WERI-Rb-1 (cell line): Measurements from ENCODE around the gene MUC4.
A peak's percentile ranks its signal among the peaks of the same experiment; 100 is the strongest.
"Not testable (repeated sequence)": the region's sequence is repeated elsewhere in the genome, so short reads cannot be mapped to it uniquely, and the experiment has no call there.

Source experiments
- DNase-seq: peaks from one replicate; pipeline ENCODE4 v3.0.0-alpha.2; 2020
- H3K27ac ChIP-seq: fragments of 250-450 bp; sonication (Bioruptor Pico); 2 replicates; pipeline ENCODE4 v1.5.1; 2020; ENCODE audit warnings: mild to moderate bottlenecking, moderate library complexity
- H3K27me3 ChIP-seq: fragments of 250-450 bp; sonication (Bioruptor Pico); 2 replicates; pipeline ENCODE4 v1.5.1; 2021; ENCODE audit warnings: mild to moderate bottlenecking, low read depth, moderate library complexity; ENCODE audit not compliant: insufficient read depth, severe bottlenecking
- H3K36me3 ChIP-seq: fragments of 250-450 bp; sonication (Bioruptor Pico); 2 replicates; pipeline ENCODE4 v1.5.1; 2020; ENCODE audit warnings: mild to moderate bottlenecking, moderate library complexity
- H3K4me3 ChIP-seq: 2 replicates; pipeline ENCODE4 v1.5.1; 2011; ENCODE audit warnings: low read depth, mild to moderate bottlenecking, control low read depth, low read length
- H3K9me3 ChIP-seq: fragments of 250-450 bp; sonication (Bioruptor Pico); 2 replicates; pipeline ENCODE4 v1.5.1; 2021; ENCODE audit warnings: mild to moderate bottlenecking, moderate library complexity; ENCODE audit not compliant: severe bottlenecking
- TF ChIP-seq, protein P1 (sequence below): IDR thresholded peaks from 2 replicates; pipeline ENCODE4 v1.5.1; 2011; ENCODE audit warnings: low read depth, mild to moderate bottlenecking, control low read depth, inconsistent platforms, low read length

The MUC4 gene

GRCh38 chr3:195736866-195737490 lies 74.8 kb downstream of the MUC4 start:
- no peak for DNase-seq
- TF ChIP-seq, protein P1, sequence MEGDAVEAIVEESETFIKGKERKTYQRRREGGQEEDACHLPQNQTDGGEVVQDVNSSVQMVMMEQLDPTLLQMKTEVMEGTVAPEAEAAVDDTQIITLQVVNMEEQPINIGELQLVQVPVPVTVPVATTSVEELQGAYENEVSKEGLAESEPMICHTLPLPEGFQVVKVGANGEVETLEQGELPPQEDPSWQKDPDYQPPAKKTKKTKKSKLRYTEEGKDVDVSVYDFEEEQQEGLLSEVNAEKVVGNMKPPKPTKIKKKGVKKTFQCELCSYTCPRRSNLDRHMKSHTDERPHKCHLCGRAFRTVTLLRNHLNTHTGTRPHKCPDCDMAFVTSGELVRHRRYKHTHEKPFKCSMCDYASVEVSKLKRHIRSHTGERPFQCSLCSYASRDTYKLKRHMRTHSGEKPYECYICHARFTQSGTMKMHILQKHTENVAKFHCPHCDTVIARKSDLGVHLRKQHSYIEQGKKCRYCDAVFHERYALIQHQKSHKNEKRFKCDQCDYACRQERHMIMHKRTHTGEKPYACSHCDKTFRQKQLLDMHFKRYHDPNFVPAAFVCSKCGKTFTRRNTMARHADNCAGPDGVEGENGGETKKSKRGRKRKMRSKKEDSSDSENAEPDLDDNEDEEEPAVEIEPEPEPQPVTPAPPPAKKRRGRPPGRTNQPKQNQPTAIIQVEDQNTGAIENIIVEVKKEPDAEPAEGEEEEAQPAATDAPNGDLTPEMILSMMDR, result no peak
- Histone ChIP-seq H3K27me3 (no peaks in the 10 kb centered on the region), H3K9me3 (no peaks in the 10 kb centered on the region), H3K27ac (no peak overlapping the region), H3K36me3 (no peaks in the 10 kb centered on the region), H3K4me3 (no peak overlapping the region)

GRCh38 chr3:195735036-195735695 lies 76.6 kb downstream of the MUC4 start:
- H3K9me3 ChIP-seq, result no peaks in the 10 kb centered on the region
- no peak overlapping the region for H3K27ac ChIP-seq
- H3K36me3 ChIP-seq, result no peaks in the 10 kb centered on the region
- no peak for DNase-seq
- H3K27me3 ChIP-seq, result no peaks in the 10 kb centered on the region
- TF ChIP-seq, protein P1, result no peak
- no peak overlapping the region for H3K4me3 ChIP-seq

GRCh38 chr3:195732940-195733339 lies 78.8 kb downstream of the MUC4 start:
- H3K4me3 ChIP-seq, result no peak overlapping the region
- H3K9me3 ChIP-seq, result no peaks in the 10 kb centered on the region
- no peaks in the 10 kb centered on the region for H3K36me3 ChIP-seq
- H3K27me3 ChIP-seq, result no peaks in the 10 kb centered on the region
- H3K27ac ChIP-seq, result peak overlapping the region; percentile 57
- DNase-seq, result peak; percentile 83
- TF ChIP-seq, protein P1, result no peak

GRCh38 chr3:195731356-195731905 lies 80.3 kb downstream of the MUC4 start:
- no peaks in the 10 kb centered on the region for H3K36me3 ChIP-seq
- no peak for DNase-seq
- no peaks in the 10 kb centered on the region for H3K27me3 ChIP-seq
- no peak overlapping the region for H3K27ac ChIP-seq
- H3K4me3 ChIP-seq, result no peak overlapping the region
- no peaks in the 10 kb centered on the region for H3K9me3 ChIP-seq
- TF ChIP-seq, protein P1, result no peak

DNA sequence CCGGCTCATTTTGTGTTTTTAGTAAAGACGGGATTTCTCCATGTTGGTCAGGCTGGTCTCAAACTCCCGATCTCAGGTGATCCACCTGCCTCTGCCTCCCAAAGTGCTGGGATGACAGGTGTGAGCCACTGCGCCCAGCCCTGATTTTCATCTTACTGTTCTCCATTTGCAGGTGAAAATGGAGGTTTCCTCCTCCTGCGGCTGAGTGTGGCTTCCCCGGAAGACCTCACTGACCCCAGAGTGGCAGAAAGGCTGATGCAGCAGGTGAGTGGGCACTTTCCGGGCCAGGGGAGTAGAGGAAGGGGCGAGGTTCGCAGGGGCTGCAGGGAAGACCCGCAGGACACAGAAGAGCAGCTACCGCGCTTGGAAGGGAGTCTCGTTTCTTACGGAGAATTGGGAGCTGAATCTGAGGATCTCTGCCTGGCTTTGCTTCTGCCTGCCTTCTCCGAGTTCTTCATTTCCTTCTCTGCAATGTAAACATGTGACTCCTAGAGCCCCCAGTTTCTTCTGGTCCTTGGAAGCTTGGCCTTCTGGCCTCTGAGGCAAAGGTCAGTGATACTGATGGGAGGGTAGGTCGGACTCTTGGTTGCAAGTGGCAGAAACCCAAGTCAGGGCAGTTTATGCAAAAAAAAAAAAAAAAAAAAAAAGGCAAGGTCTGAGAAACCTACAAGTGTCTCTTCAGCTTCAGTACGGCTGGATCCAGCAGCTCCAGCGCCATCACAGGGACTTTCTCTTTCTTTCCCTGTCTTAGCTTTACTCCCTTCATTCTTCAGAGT lies 82.1 kb downstream of the MUC4 start:
- Histone ChIP-seq H3K27me3 (no peaks in the 10 kb centered on the region), H3K27ac (no peak overlapping the region), H3K36me3 (no peaks in the 10 kb centered on the region), H3K9me3 (no peaks in the 10 kb centered on the region), H3K4me3 (no peak overlapping the region)
- TF ChIP-seq, protein P1, result no peak
- DNase-seq, result no peak

DNA sequence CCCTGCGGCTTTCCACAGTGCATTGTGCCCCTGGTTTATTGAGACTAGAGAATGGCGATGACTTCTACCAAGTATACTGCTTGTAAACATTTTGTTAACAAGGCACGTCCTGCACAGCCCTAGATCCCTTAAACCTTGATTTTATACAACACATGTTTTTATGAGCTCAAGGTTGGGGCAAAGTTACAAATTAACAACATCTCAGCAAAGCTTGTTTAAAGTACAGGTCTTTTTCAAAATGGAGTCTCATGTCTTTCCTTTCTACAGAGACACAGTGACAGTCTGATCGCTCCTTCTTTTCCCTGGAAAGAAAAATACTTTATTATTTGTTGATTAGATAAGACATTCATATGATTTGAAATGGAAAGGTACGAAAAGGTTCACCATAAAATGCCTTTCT lies 82.9 kb downstream of the MUC4 start:
- H3K27me3 ChIP-seq, DNase-seq, H3K27ac ChIP-seq, H3K9me3 ChIP-seq, H3K4me3 ChIP-seq, H3K36me3 ChIP-seq: not testable (repeated sequence)
